Panc1 (cell line): Measurements from ENCODE around the gene MAML3. TPM values are rescaled to one million over a fixed set of nuclear protein-coding genes. Genes with fewer than 3 reads are reported as not detected.

Source experiments
- ATAC-seq: fragments of 200-7000 bp; cut with Tn5 transposase; 2 replicates; pipeline ENCODE4 v1.9.1; 2020; ENCODE audit warnings: mild to moderate bottlenecking, moderate library complexity
- BruUV-seq: library from RNA; stranded (reverse); fragments of 400-500 nt; replicated peaks from 2 replicates; lab custom pipeline; 2021; lab: Mats Ljungman, UMichigan
- CTCF ChIA-PET: fragments of 300-600 bp; sonication (Branson Sonifier 250); formaldehyde crosslinking; loops from one replicate; lab custom pipeline; 2022; ENCODE audit warnings: antibody characterized with exemption; lab: Charles Lee
- POLR2A ChIA-PET: fragments of 300-600 bp; sonication (Branson Sonifier 250); formaldehyde crosslinking; loops from one replicate; lab custom pipeline; 2022; ENCODE audit warnings: antibody characterized with exemption; lab: Charles Lee
- DNase-seq: peaks from one replicate; pipeline ENCODE4 v3.0.0-alpha.2; 2010; ENCODE audit warnings: low read depth, low spot score
- H3K27ac ChIP-seq: 2 replicates; pipeline ENCODE4 v1.5.1; 2011; ENCODE audit warnings: mild to moderate bottlenecking, low read length, inconsistent platforms
- H3K27me3 ChIP-seq: fragments of 200-500 bp; sonication (Bioruptor generic); 2 replicates; pipeline ENCODE4 v1.6.0; 2014; ENCODE audit warnings: low read length, inconsistent platforms; ENCODE audit not compliant: control insufficient read depth, insufficient read depth
- H3K36me3 ChIP-seq: fragments of 200-500 bp; sonication (Bioruptor generic); 2 replicates; pipeline ENCODE4 v1.5.1; 2014; ENCODE audit warnings: inconsistent platforms, mild to moderate bottlenecking, low read length, moderate library complexity; ENCODE audit not compliant: control insufficient read depth, insufficient read depth
- H3K4me1 ChIP-seq: 2 replicates; pipeline ENCODE4 v1.5.1; 2011; ENCODE audit warnings: inconsistent platforms, mild to moderate bottlenecking, low read length, moderate library complexity; ENCODE audit not compliant: control insufficient read depth, insufficient read depth
- H3K4me3 ChIP-seq, 2 experiments: 2 replicates each; pipeline ENCODE4 v1.5.1; 2011 to 2012; ENCODE audit warnings: low read depth in 2 of 2, low read length in 2 of 2, mild to moderate bottlenecking in 2 of 2, inconsistent platforms in 1 of 2, moderate library complexity in 1 of 2
- H3K9me3 ChIP-seq: fragments of 200-500 bp; sonication (Bioruptor generic); 2 replicates; pipeline ENCODE4 v1.5.1; 2014; ENCODE audit warnings: low read depth, mild to moderate bottlenecking, inconsistent platforms, low read length, moderate library complexity; ENCODE audit not compliant: control insufficient read depth, insufficient read depth
- CTCF ChIP-seq: fragments of 450-650 bp; IDR thresholded peaks from 2 replicates; pipeline ENCODE4 v1.5.1; 2017; ENCODE audit warnings: mild to moderate bottlenecking
- POLR2AphosphoS5 ChIP-seq: IDR thresholded peaks from 2 replicates; pipeline ENCODE4 v1.6.1; 2012; ENCODE audit warnings: mild to moderate bottlenecking, low read depth, low read length, moderate library complexity
- REST ChIP-seq, 2 experiments: IDR thresholded peaks; 2 replicates each; pipeline ENCODE4 v1.6.1; 2011 to 2012; ENCODE audit warnings: low read depth in 2 of 2, control low read depth in 1 of 2, low read length in 1 of 2, mild to moderate bottlenecking in 1 of 2, moderate library complexity in 1 of 2; ENCODE audit not compliant: insufficient read depth in 1 of 2
- SIN3A ChIP-seq: IDR thresholded peaks from 2 replicates; pipeline ENCODE4 v1.6.1; 2012; ENCODE audit warnings: low read depth, mild to moderate bottlenecking, low read length, moderate library complexity, borderline replicate concordance; ENCODE audit not compliant: insufficient read depth
- TCF7L2 ChIP-seq: IDR thresholded peaks from 2 replicates; pipeline ENCODE4 v1.6.1; 2011; ENCODE audit warnings: mild to moderate bottlenecking, low read depth, low read length, inconsistent platforms
- in situ Hi-C: cut with HindIII; loops from 2 replicates; pipeline ENCODE4 v1.10.0; 2016; ENCODE audit warnings: low sequenced_read_pairs, low pct_unique_long_range_greater_than_20kb
- intact Hi-C: fragments of 100-400 bp; cut with micrococcal nuclease; formaldehyde crosslinking; loops from one replicate; pipeline ENCODE4 v1.10.0; 2022; ENCODE audit not compliant: unreplicated experiment
- total RNA-seq: library from RNA; stranded (reverse); gene quantifications from one replicate; pipeline ENCODE4 v1.2.1, GENCODE V29; 2021; ENCODE audit not compliant: unreplicated experiment

Gene MAML3
- total RNA-seq, 1 experiment from 2014 or later: 7.7 TPM

- BruUV-seq: no TSS peak
- CTCF ChIA-PET: no interaction called here
- Histone ChIP-seq H3K4me3 (no peak overlapping the region), H3K27ac (0 out of 2 replicates have a peak overlapping the region, but pooled peaks have one; percentile 12), H3K9me3 (no peaks in the 10 kb centered on the region), H3K27me3 (no peaks in the 10 kb centered on the region), H3K4me1 (peaks cover 12% of the 10 kb centered on the region), H3K36me3 (no peaks in the 10 kb centered on the region)
- TF ChIP-seq SIN3A (no peak), REST (IDR thresholded peaks at IDR 0.05; ENCODE audit: insufficient read depth in 1 of 2, low read depth in 2 of 2, low read length in 1 of 2) (no peak), POLR2AphosphoS5 (no peak)
- intact Hi-C loops: no loop called here
- DNase-seq (peak; percentile 73), ATAC-seq (peak; percentile 97)
- in situ Hi-C loops: no loop called here
- POLR2A ChIA-PET: no interaction called here
Observed at GRCh38 chr4:139988863-139989765, 164.9 kb downstream of the MAML3 start.

- intact Hi-C loops: no loop called here
- Histone ChIP-seq H3K27me3 (no peaks in the 10 kb centered on the region), H3K4me3 (no peak overlapping the region), H3K4me1 (peaks cover 12% of the 10 kb centered on the region), H3K36me3 (no peaks in the 10 kb centered on the region), H3K27ac (no peak overlapping the region), H3K9me3 (no peaks in the 10 kb centered on the region)
- ChIA-PET POLR2A (no interaction called here), CTCF (no interaction called here)
- BruUV-seq: no TSS peak
- in situ Hi-C loops: no loop called here
- ATAC-seq (no peak), DNase-seq (no peak)
- TF ChIP-seq POLR2AphosphoS5 (no peak), SIN3A (no peak), CTCF (no peak), REST (IDR thresholded peaks at IDR 0.05; ENCODE audit: insufficient read depth in 1 of 2, low read depth in 2 of 2, low read length in 1 of 2) (no peak), TCF7L2 (no peak)
Observed at GRCh38 chr4:139987502-139987850, 166.5 kb downstream of the MAML3 start.
